Endothelial cell of umbilical vein (primary cell): ENCODE measurements around the gene NAMPT. TPM values are rescaled to one million over a fixed set of nuclear protein-coding genes. Genes with fewer than 3 reads are reported as not detected.

ENCODE experiments used
- Bru-seq: library from RNA; stranded (reverse); fragments of 400-500 nt; gene quantifications from one replicate; lab custom pipeline; 2021; lab: Mats Ljungman, UMichigan
- BruChase-seq, 2 experiments: library from RNA; stranded (reverse); fragments of 400-500 nt; gene quantifications; one replicate each; lab custom pipeline; 2021; lab: Mats Ljungman, UMichigan
- BruUV-seq: library from RNA; stranded (reverse); fragments of 400-500 nt; replicated peaks from 2 replicates; lab custom pipeline; 2021; lab: Mats Ljungman, UMichigan
- CTCF ChIA-PET: fragments of 300-600, 350-600 bp; sonication (Branson Sonifier 250); formaldehyde crosslinking; loops from one replicate; lab custom pipeline; 2021; ENCODE audit warnings: antibody characterized with exemption, inconsistent platforms; lab: Charles Lee
- POLR2A ChIA-PET: fragments of 300-600, 350-600 bp; sonication (Branson Sonifier 250); formaldehyde crosslinking; loops from one replicate; lab custom pipeline; 2021; ENCODE audit warnings: antibody characterized with exemption, inconsistent platforms; lab: Charles Lee
- DNase-seq: peaks from one replicate; pipeline ENCODE4 v3.0.0-alpha.2; 2011; ENCODE audit warnings: low read depth, low spot score
- FAIRE-seq: peaks from 2 replicates; lab custom pipeline; 2011; peaks lifted over from hg19 to GRCh38; lab: Jason Lieb, UNC
- H2AFZ ChIP-seq: 2 replicates; pipeline ENCODE4 v1.6.0; 2012; ENCODE audit warnings: low read depth, low read length, control low read depth, inconsistent platforms
- H3K27ac ChIP-seq: 2 replicates; pipeline ENCODE4 v1.5.1; 2011; ENCODE audit warnings: low read depth, mild to moderate bottlenecking, control low read depth, low read length, moderate library complexity; ENCODE audit not compliant: insufficient read depth
- H3K27me3 ChIP-seq, 2 experiments: 2 replicates each; pipeline versions ENCODE4 v1.6.0 to v1.6.1; 2011; ENCODE audit warnings: low read length in 2 of 2, mixed read lengths in 1 of 2; ENCODE audit not compliant: control insufficient read depth in 2 of 2, insufficient read depth in 2 of 2
- H3K36me3 ChIP-seq, 2 experiments: 2 replicates in 1 of 2; 3 replicates in 1 of 2; pipeline ENCODE4 v1.5.1; 2011; ENCODE audit warnings: low read length in 2 of 2, mild to moderate bottlenecking in 1 of 2, moderate library complexity in 1 of 2; ENCODE audit not compliant: control insufficient read depth in 2 of 2, insufficient read depth in 2 of 2; ENCODE audit errors: extremely low read depth in 1 of 2
- H3K4me1 ChIP-seq: 3 replicates; pipeline ENCODE4 v1.5.1; 2011; ENCODE audit warnings: mild to moderate bottlenecking, low read length; ENCODE audit not compliant: control insufficient read depth, insufficient read depth; ENCODE audit errors: extremely low read depth
- H3K4me2 ChIP-seq: 2 replicates; pipeline ENCODE4 v1.6.1; 2011; ENCODE audit warnings: low read length, control low read depth, mixed read lengths; ENCODE audit not compliant: insufficient read depth
- H3K4me3 ChIP-seq, 3 experiments: fragments of 200-600 bp in 1 of 3; sonication (generic), shearing (Covaris generic) in 1 of 3; replicated peaks in 1 of 3; 2 replicates each; pipeline ENCODE4 v1.5.1; 2011 to 2016; ENCODE audit warnings: control low read depth in 3 of 3, low read length in 3 of 3, mild to moderate bottlenecking in 2 of 3, inconsistent platforms in 1 of 3, low read depth in 1 of 3, moderate library complexity in 1 of 3; ENCODE audit not compliant: insufficient read depth in 1 of 3
- H3K79me2 ChIP-seq: 2 replicates; pipeline ENCODE4 v1.6.0; 2012; ENCODE audit warnings: low read length, inconsistent platforms; ENCODE audit not compliant: control insufficient read depth, insufficient read depth
- H3K9ac ChIP-seq: replicated peaks from 2 replicates; pipeline ENCODE3; 2011; ENCODE audit warnings: low read length, control low read depth; ENCODE audit not compliant: insufficient read depth; ENCODE audit errors: extremely low read depth
- H3K9me1 ChIP-seq: replicated peaks from 3 replicates; pipeline ENCODE4 v1.6.0; 2011; ENCODE audit warnings: mild to moderate bottlenecking, low read length; ENCODE audit not compliant: control insufficient read depth, insufficient read depth; ENCODE audit errors: extremely low read depth
- H3K9me3 ChIP-seq: replicated peaks from 2 replicates; pipeline ENCODE4 v1.5.1; 2012; ENCODE audit warnings: low read length, inconsistent platforms; ENCODE audit not compliant: control insufficient read depth, insufficient read depth
- H4K20me1 ChIP-seq: replicated peaks from 2 replicates; pipeline ENCODE3; 2011; ENCODE audit warnings: mild to moderate bottlenecking, low read length; ENCODE audit not compliant: control insufficient read depth, insufficient read depth; ENCODE audit errors: extremely low read depth
- CTCF ChIP-seq, 2 donors: IDR thresholded peaks; 1 replicate in 1 of 2; 2 replicates in 1 of 2; pipeline ENCODE4 v1.5.1; 2011; ENCODE audit warnings: low read length in 2 of 2, mild to moderate bottlenecking in 2 of 2, moderate library complexity in 2 of 2, control low read depth in 1 of 2, inconsistent platforms in 1 of 2, low read depth in 1 of 2; ENCODE audit not compliant: insufficient read depth in 1 of 2; ENCODE audit errors: extremely low read depth in 1 of 2
- EZH2 ChIP-seq: IDR thresholded peaks from 2 replicates; pipeline ENCODE4 v1.6.1; 2012; ENCODE audit warnings: borderline replicate concordance, low read depth, mild to moderate bottlenecking, moderate library complexity, low read length, inconsistent platforms; ENCODE audit not compliant: severe bottlenecking
- FOS ChIP-seq: IDR thresholded peaks from 2 replicates; pipeline ENCODE4 v1.6.1; 2011; ENCODE audit warnings: mild to moderate bottlenecking, low read length, moderate library complexity, borderline replicate concordance; ENCODE audit not compliant: insufficient read depth
- GATA2 ChIP-seq: IDR thresholded peaks from 2 replicates; pipeline ENCODE4 v1.7.0; 2011; ENCODE audit warnings: low read depth, mild to moderate bottlenecking, moderate library complexity, mixed read lengths, low read length; ENCODE audit not compliant: insufficient read length, insufficient read depth
- MAX ChIP-seq: IDR thresholded peaks from 2 replicates; pipeline ENCODE4 v1.6.1; 2011; ENCODE audit not compliant: insufficient read depth, insufficient read length
- MYC ChIP-seq: IDR thresholded peaks from one replicate; pipeline ENCODE4 v1.6.1; 2011; ENCODE audit warnings: mild to moderate bottlenecking, low read depth, low read length
- dilution Hi-C: fragments of 300-500 bp; cut with MboI; formaldehyde crosslinking; loops from one replicate; pipeline ENCODE4 v1.15.0; 2019; ENCODE audit warnings: low sequenced_read_pairs; ENCODE audit not compliant: extremely low pct_ligation_motif_present
- intact Hi-C: fragments of 100-400 bp; cut with micrococcal nuclease; formaldehyde crosslinking; loops from one replicate; pipeline ENCODE4 v1.10.0; 2022
- long read RNA-seq: library from polyadenylated mRNA; stranded (forward); transcript quantifications from one replicate; pipeline ENCODE4 v2.0.0, GENCODE V29; 2021
- polyA minus RNA-seq, 3 experiments: library from RNA; depleted of rRNA, polyadenylated mRNA; stranded (reverse); fragments of >200 nt; gene quantifications; 1 replicate in 1 of 3; 2 replicates in 2 of 3; pipeline ENCODE4 v1.2.3, GENCODE V29; 2011
- polyA plus RNA-seq, 4 experiments: library from polyadenylated mRNA; depleted of rRNA in 3 of 4; stranded (reverse) in 3 of 4; unstranded in 1 of 4; fragments of >200 nt; gene quantifications; 2 replicates each; pipeline versions ENCODE4 v1.2.1 to v1.2.3, GENCODE V29; 2011 to 2012; ENCODE audit warnings: missing spikeins in 1 of 4
- total RNA-seq: library from RNA; stranded (reverse); gene quantifications from 2 replicates; pipeline ENCODE4 v1.2.3, GENCODE V29; 2021

The NAMPT gene
- total RNA-seq (113 and 133 TPM in 2 replicates), polyA plus RNA-seq (13.6 and 17.5 TPM in 2 replicates), polyA minus RNA-seq (33.0 and 45.3 TPM in 2 replicates), Bru-seq, nascent RNA (percentile 98 among the genes with signal in this experiment), BruChase-seq, experiment 1, labeled RNA remaining after a 6-hour chase (percentile 96 among the genes with signal in this experiment), BruChase-seq, experiment 2, labeled RNA remaining after a 2-hour chase (percentile 96 among the genes with signal in this experiment)
- 30.4 and 30.6 TPM in 2 replicates for polyA plus RNA-seq (2011; cell fraction: cytosol; rRNA removed)
- polyA plus RNA-seq (2011; cell fraction: nucleus; rRNA removed): 39.2 and 62.2 TPM in 2 replicates
- 145 and 151 TPM in 2 replicates for polyA plus RNA-seq (2012)
- polyA minus RNA-seq (2011; cell fraction: cytosol; rRNA and poly(A)+ RNA removed): 46.0 TPM
- 152 and 226 TPM in 2 replicates for polyA minus RNA-seq (2011; cell fraction: nucleus; rRNA and poly(A)+ RNA removed)
- long read RNA-seq, full-length matches to known transcripts: 157 of 183 reads
- long read RNA-seq, partial matches to known transcripts: 6 of 183 reads
- long read RNA-seq, other reads (novel, unspliced or antisense): 20 of 183 reads

- H3K27me3 ChIP-seq: no peaks in the 10 kb centered on the region
- FAIRE-seq: no peak
- intact Hi-C loops (loop anchor here (1.0 to 5.0 kb wide), 10 partner anchors 60 to 793 kb away; partner anchors contain the start of gene CCDC71L), dilution Hi-C loops (no loop called here)
- H3K36me3 ChIP-seq: peaks cover 0 to 2% of the 10 kb centered on the region in 2 experiments
- H3K4me1 ChIP-seq: peaks cover 32% of the 10 kb centered on the region
- peak within 1 kb of the TSS; percentile 80 for H3K27ac ChIP-seq
- H2AFZ ChIP-seq: peak within 1 kb of the TSS; percentile 38
- H4K20me1 ChIP-seq: no peaks in the 10 kb centered on the region
- DNase-seq: no peak
- TF ChIP-seq MYC: no peak
- no peak for TF ChIP-seq FOS
- TF ChIP-seq MAX: no peak
- TF ChIP-seq GATA2: no peak
- no peak for TF ChIP-seq EZH2
- no peak for TF ChIP-seq CTCF (IDR thresholded peaks at IDR 0.05; ENCODE audit: extremely low read depth in 1 of 2, insufficient read depth in 1 of 2, low read depth in 1 of 2, low read length in 2 of 2)
- H3K4me2 ChIP-seq: peak within 1 kb of the TSS; percentile 99
- no peaks in the 10 kb centered on the region for H3K9me1 ChIP-seq
- BruUV-seq: no TSS peak
- H3K79me2 ChIP-seq: peaks cover 47% of the 10 kb centered on the region
- peak within 1 kb of the TSS; percentile 98 for H3K9ac ChIP-seq
- ChIA-PET POLR2A (interaction anchor here (0.6 to 2.6 kb wide), 19 partner anchors 11 to 452 kb away, joined by 3 to 11 read pairs (median 5); partner anchors contain the start of gene SYPL1), CTCF (interaction anchor here (0.6 to 3.3 kb wide), 16 partner anchors 12 to 491 kb away, joined by 3 to 49 read pairs (median 4); no protein-coding TSS in a partner anchor)
- peak within 1 kb of the TSS; percentile 80 to 94 (median 83) for H3K4me3 ChIP-seq
- no peaks in the 10 kb centered on the region for H3K9me3 ChIP-seq
These were observed at the start of gene NAMPT for GRCh38 chr7:106284714-106285050. Gene NAMPT, minus strand, starts transcription at chr7:106284983. Its CDS starts 99 bp downstream, at chr7:106284884.
